OCI-LY7 (cell line): ENCODE measurements around the gene ADAM29.

Source experiments
- EZH2phosphoT487 ChIP-seq: fragments of 200-600 bp; sonication (generic); IDR thresholded peaks from 2 replicates; pipeline ENCODE4 v1.6.1; 2018; ENCODE audit warnings: low read depth, borderline replicate concordance, mild to moderate bottlenecking, mixed run types, antibody characterized with exemption, low read length, moderate library complexity, mixed read lengths
- TF ChIP-seq, protein P1 (sequence below): fragments of 200-600 bp; sonication (generic); conservative IDR thresholded peaks from 2 replicates; pipeline ENCODE4 v1.5.1; 2014; ENCODE audit warnings: mild to moderate bottlenecking, antibody characterized with exemption, low read length, moderate library complexity, mixed read lengths

GRCh38 chr4:174907508-174907907, 10.7 kb upstream of the ADAM29 start:
- TF ChIP-seq, protein P1, sequence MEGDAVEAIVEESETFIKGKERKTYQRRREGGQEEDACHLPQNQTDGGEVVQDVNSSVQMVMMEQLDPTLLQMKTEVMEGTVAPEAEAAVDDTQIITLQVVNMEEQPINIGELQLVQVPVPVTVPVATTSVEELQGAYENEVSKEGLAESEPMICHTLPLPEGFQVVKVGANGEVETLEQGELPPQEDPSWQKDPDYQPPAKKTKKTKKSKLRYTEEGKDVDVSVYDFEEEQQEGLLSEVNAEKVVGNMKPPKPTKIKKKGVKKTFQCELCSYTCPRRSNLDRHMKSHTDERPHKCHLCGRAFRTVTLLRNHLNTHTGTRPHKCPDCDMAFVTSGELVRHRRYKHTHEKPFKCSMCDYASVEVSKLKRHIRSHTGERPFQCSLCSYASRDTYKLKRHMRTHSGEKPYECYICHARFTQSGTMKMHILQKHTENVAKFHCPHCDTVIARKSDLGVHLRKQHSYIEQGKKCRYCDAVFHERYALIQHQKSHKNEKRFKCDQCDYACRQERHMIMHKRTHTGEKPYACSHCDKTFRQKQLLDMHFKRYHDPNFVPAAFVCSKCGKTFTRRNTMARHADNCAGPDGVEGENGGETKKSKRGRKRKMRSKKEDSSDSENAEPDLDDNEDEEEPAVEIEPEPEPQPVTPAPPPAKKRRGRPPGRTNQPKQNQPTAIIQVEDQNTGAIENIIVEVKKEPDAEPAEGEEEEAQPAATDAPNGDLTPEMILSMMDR: no peak
- TF ChIP-seq EZH2phosphoT487: no peak
